Epithelial cell of proximal tubule (primary cell): ENCODE measurements around the gene PIEZO2. TPM values are rescaled to one million over a fixed set of nuclear protein-coding genes. Genes with fewer than 3 reads are reported as not detected.

Experiments used
- DNase-seq: peaks from one replicate; pipeline ENCODE4 v3.0.0-alpha.2; 2011; ENCODE audit warnings: low read depth
- H3K4me3 ChIP-seq: 2 replicates; pipeline ENCODE4 v1.5.1; 2011; ENCODE audit warnings: low read depth, mild to moderate bottlenecking, low read length
- CTCF ChIP-seq: conservative IDR thresholded peaks from 2 replicates; pipeline ENCODE4 v1.5.1; 2012; ENCODE audit warnings: low read depth, mild to moderate bottlenecking, low read length
- total RNA-seq: library from RNA; depleted of rRNA; stranded (reverse); fragments of >200 nt; gene quantifications from 2 replicates; pipeline ENCODE4 v1.2.3, GENCODE V29; 2015

The PIEZO2 gene
- total RNA-seq, 1 donor from 2014 or later = 7.5 TPM

GRCh38 chr18:11052800-11053199 is 96.6 kb downstream of the PIEZO2 start:
- no peak overlapping the region for H3K4me3 ChIP-seq
- no peak for DNase-seq
- no peak for TF ChIP-seq CTCF

GRCh38 chr18:11051462-11051861 is 97.9 kb downstream of the PIEZO2 start:
- H3K4me3 ChIP-seq = no peak overlapping the region
- DNase-seq = no peak
- TF ChIP-seq CTCF = no peak

GRCh38 chr18:11050966-11051365 is 98.4 kb downstream of the PIEZO2 start:
- no peak overlapping the region for H3K4me3 ChIP-seq
- no peak for DNase-seq
- TF ChIP-seq CTCF = no peak

- no peak overlapping the region for H3K4me3 ChIP-seq
- TF ChIP-seq CTCF = no peak
- DNase-seq = no peak
These were observed 101.6 kb downstream of the PIEZO2 start for GRCh38 chr18:11047817-11048216.

GRCh38 chr18:11047156-11047555 is 102.2 kb downstream of the PIEZO2 start:
- TF ChIP-seq CTCF = no peak
- no peak overlapping the region for H3K4me3 ChIP-seq
- no peak for DNase-seq

- no peak overlapping the region for H3K4me3 ChIP-seq
- DNase-seq = no peak
These were observed 103.2 kb downstream of the PIEZO2 start for GRCh38 chr18:11046140-11046539.

More at GRCh38 chr18:11046140-11046539, 103.2 kb downstream of the PIEZO2 start:
- TF ChIP-seq CTCF = no peak
